B cell (primary cell): Measurements from ENCODE around the gene NOS1AP.

Source experiments
- CTCF ChIP-seq: fragments of 200-600 bp; IDR thresholded peaks from one replicate; pipeline ENCODE4 v1.8.0; 2022; ENCODE audit warnings: antibody characterized with exemption, mild to moderate bottlenecking
- EZH2 ChIP-seq: IDR thresholded peaks from 2 replicates; pipeline ENCODE4 v1.6.1; 2012; ENCODE audit warnings: borderline replicate concordance, low read depth, mild to moderate bottlenecking, moderate library complexity, low read length; ENCODE audit not compliant: insufficient read depth, poor library complexity, severe bottlenecking

- no peak for TF ChIP-seq CTCF
- no peak for TF ChIP-seq EZH2
Measured at GRCh38 chr1:162372159-162373071, 302.9 kb downstream of the NOS1AP start.
